WTC11 (cell line): ENCODE measurements around the gene NSDHL. TPM values are rescaled to one million over a fixed set of nuclear protein-coding genes. Genes with fewer than 3 reads are reported as not detected.

Experiments used
- ATAC-seq: fragments of 200-7000 bp; cut with Tn5 transposase; 2 replicates; pipeline ENCODE4 v1.10.0; 2021; ENCODE audit warnings: mild to moderate bottlenecking, moderate library complexity
- CTCF ChIA-PET: fragments of 300-600 bp; sonication (Branson Sonifier 250); formaldehyde crosslinking; loops from one replicate; lab custom pipeline; 2021; ENCODE audit warnings: antibody characterized with exemption; lab: Charles Lee
- POLR2A ChIA-PET: fragments of 350-600 bp; sonication (Branson Sonifier 250); formaldehyde crosslinking; loops from one replicate; lab custom pipeline; 2021; ENCODE audit warnings: antibody characterized with exemption; lab: Charles Lee
- DNase-seq: peaks from one replicate; pipeline ENCODE4 v3.0.0; 2021; ENCODE audit warnings: low spot score
- H3K27ac Mint-ChIP-seq: 2 replicates; pipeline ENCODE4 v1.8.0; 2021; ENCODE audit warnings: mixed read lengths
- H3K27me3 Mint-ChIP-seq: 2 replicates; pipeline ENCODE4 v1.8.0; 2021; ENCODE audit warnings: low read depth, mild to moderate bottlenecking, moderate library complexity, mixed read lengths
- H3K36me3 Mint-ChIP-seq: 2 replicates; pipeline ENCODE4 v1.8.0; 2021; ENCODE audit warnings: mixed read lengths
- H3K4me1 Mint-ChIP-seq: 2 replicates; pipeline ENCODE4 v1.8.0; 2022; ENCODE audit warnings: mixed read lengths
- H3K4me3 Mint-ChIP-seq: 2 replicates; pipeline ENCODE4 v1.8.0; 2021; ENCODE audit warnings: mild to moderate bottlenecking, moderate library complexity, mixed read lengths
- H3K9me3 Mint-ChIP-seq: 2 replicates; pipeline ENCODE4 v1.8.0; 2021; ENCODE audit warnings: mixed read lengths
- AFF4 ChIP-seq: sonication (generic); formaldehyde crosslinking; IDR thresholded peaks from 2 replicates; pipeline ENCODE4 v1.8.1; 2023; ENCODE audit warnings: mild to moderate bottlenecking, missing genetic modification reagents, borderline replicate concordance
- ATF2 ChIP-seq: sonication (generic); formaldehyde crosslinking; IDR thresholded peaks from 2 replicates; pipeline ENCODE4 v1.8.1; 2022; ENCODE audit warnings: low read depth, missing genetic modification reagents, borderline replicate concordance
- E2F1 ChIP-seq: sonication (generic); formaldehyde crosslinking; IDR thresholded peaks from 2 replicates; pipeline ENCODE4 v1.8.0; 2022; ENCODE audit warnings: mild to moderate bottlenecking, missing genetic modification reagents
- E2F5 ChIP-seq: sonication (generic); formaldehyde crosslinking; IDR thresholded peaks from 2 replicates; pipeline ENCODE4 v1.8.1; 2022; ENCODE audit warnings: mild to moderate bottlenecking, moderate library complexity, missing genetic modification reagents
- ELF4 ChIP-seq: sonication (generic); formaldehyde crosslinking; IDR thresholded peaks from 2 replicates; pipeline ENCODE4 v1.8.1; 2022; ENCODE audit warnings: low read depth, mild to moderate bottlenecking, moderate library complexity, missing genetic modification reagents
- ETV6 ChIP-seq: sonication (generic); formaldehyde crosslinking; IDR thresholded peaks from 2 replicates; pipeline ENCODE4 v1.8.1; 2022; ENCODE audit warnings: mild to moderate bottlenecking, missing genetic modification reagents
- HMGA2 ChIP-seq: fragments of 250-450 bp; sonication (Bioruptor Pico); IDR thresholded peaks from 2 replicates; pipeline ENCODE4 v1.4.0; 2021; ENCODE audit warnings: mild to moderate bottlenecking, moderate library complexity
- IRF2 ChIP-seq: sonication (generic); formaldehyde crosslinking; IDR thresholded peaks from 2 replicates; pipeline ENCODE4 v1.8.0; 2022; ENCODE audit warnings: low read depth, missing genetic modification reagents, borderline replicate concordance
- KAT7 ChIP-seq: sonication (generic); formaldehyde crosslinking; IDR thresholded peaks from 2 replicates; pipeline ENCODE4 v1.8.1; 2023; ENCODE audit warnings: missing genetic modification reagents, mild to moderate bottlenecking, borderline replicate concordance
- MXD4 ChIP-seq: fragments of 250-450 bp; sonication (Bioruptor Pico); IDR thresholded peaks from 2 replicates; pipeline ENCODE4 v1.8.0; 2021; ENCODE audit warnings: mild to moderate bottlenecking, moderate library complexity, borderline replicate concordance
- NFATC4 ChIP-seq: fragments of 250-450 bp; sonication (Bioruptor Pico); IDR thresholded peaks from 2 replicates; pipeline ENCODE4 v1.9.0; 2021; ENCODE audit warnings: mild to moderate bottlenecking
- PREB ChIP-seq: sonication (generic); formaldehyde crosslinking; IDR thresholded peaks from 2 replicates; pipeline ENCODE4 v1.8.1; 2022; ENCODE audit warnings: mild to moderate bottlenecking, missing genetic modification reagents, moderate library complexity, borderline replicate concordance
- RORB ChIP-seq: fragments of 250-450 bp; sonication (Bioruptor Pico); IDR thresholded peaks from 2 replicates; pipeline ENCODE4 v1.9.0; 2021; ENCODE audit warnings: mild to moderate bottlenecking
- SMAD3 ChIP-seq: sonication (generic); formaldehyde crosslinking; IDR thresholded peaks from 2 replicates; pipeline ENCODE4 v1.8.0; 2022; ENCODE audit warnings: missing genetic modification reagents, mild to moderate bottlenecking, borderline replicate concordance
- TCF7 ChIP-seq: sonication (generic); formaldehyde crosslinking; IDR thresholded peaks from 2 replicates; pipeline ENCODE4 v1.8.0; 2022; ENCODE audit warnings: mild to moderate bottlenecking, low read depth, missing genetic modification reagents, moderate library complexity
- TEAD4 ChIP-seq: sonication (generic); formaldehyde crosslinking; IDR thresholded peaks from 2 replicates; pipeline ENCODE4 v1.8.0; 2022; ENCODE audit warnings: mild to moderate bottlenecking, missing genetic modification reagents
- ZNF219 ChIP-seq: sonication (generic); formaldehyde crosslinking; IDR thresholded peaks from 2 replicates; pipeline ENCODE4 v1.8.0; 2023; ENCODE audit warnings: missing genetic modification reagents, mild to moderate bottlenecking, borderline replicate concordance
- ZNF232 ChIP-seq: sonication (generic); formaldehyde crosslinking; IDR thresholded peaks from 2 replicates; pipeline ENCODE4 v1.8.0; 2022; ENCODE audit warnings: mild to moderate bottlenecking, missing genetic modification reagents
- ZNF425 ChIP-seq: fragments of 250-450 bp; sonication (Bioruptor Pico); conservative IDR thresholded peaks from 2 replicates; pipeline ENCODE4 v1.9.0; 2021; ENCODE audit warnings: mild to moderate bottlenecking
- total RNA-seq: library from RNA; stranded (reverse); gene quantifications from 3 replicates; pipeline ENCODE4 v1.2.3, GENCODE V29; 2021
- TF ChIP-seq, protein P1 (sequence below): sonication (generic); formaldehyde crosslinking; IDR thresholded peaks from 2 replicates; pipeline ENCODE4 v1.8.0; 2022; ENCODE audit warnings: mild to moderate bottlenecking, missing genetic modification reagents
- TF ChIP-seq, protein P2 (sequence below): sonication (generic); formaldehyde crosslinking; conservative IDR thresholded peaks from 2 replicates; pipeline ENCODE4 v1.8.1; 2022; ENCODE audit warnings: mild to moderate bottlenecking, missing genetic modification reagents
- TF ChIP-seq, protein P3 (sequence below): sonication (generic); formaldehyde crosslinking; IDR thresholded peaks from 2 replicates; pipeline ENCODE4 v1.8.1; 2023; ENCODE audit warnings: mild to moderate bottlenecking, missing genetic modification reagents, moderate library complexity

The NSDHL gene
- total RNA-seq, 1 experiment from 2014 or later = 22.5 TPM

- CTCF ChIA-PET = no interaction called here
- TF ChIP-seq E2F1 (CRISPR knock-in tag) = no peak
- TF ChIP-seq ZNF425 (CRISPR knock-in tag) = no peak
- no peak for TF ChIP-seq ZNF219 (CRISPR knock-in tag)
- no peak for TF ChIP-seq HMGA2 (CRISPR knock-in tag)
- no peak for TF ChIP-seq ETV6
- no peak for TF ChIP-seq ELF4
- TF ChIP-seq RORB = no peak
- DNase-seq = no peak
- POLR2A ChIA-PET = no interaction called here
- ATAC-seq = no peak
- H3K4me1 Mint-ChIP-seq = no peaks in the 10 kb centered on the region
- H3K27me3 Mint-ChIP-seq = peaks cover 3% of the 10 kb centered on the region
- no peak overlapping the region for H3K4me3 Mint-ChIP-seq
- H3K9me3 Mint-ChIP-seq = no peaks in the 10 kb centered on the region
- H3K36me3 Mint-ChIP-seq = no peaks in the 10 kb centered on the region
- H3K27ac Mint-ChIP-seq = no peak overlapping the region
Measured at GRCh38 chrX:152824841-152825374, 6.0 kb upstream of the NSDHL start.

GRCh38 chrX:152831391-152831790, 528 bp downstream of the NSDHL start:
- DNase-seq = no peak
- no peak for ATAC-seq
- CTCF ChIA-PET = interaction anchor here (1.0 to 4.8 kb wide), 6 partner anchors 10 to 191 kb away, joined by 3 to 34 read pairs (median 4); no protein-coding TSS in a partner anchor
- TF ChIP-seq IRF2 (CRISPR knock-in tag) (no peak), ZNF232 (CRISPR knock-in tag) (no peak), PREB (no peak), RORB (no peak), SMAD3 (no peak), KAT7 (CRISPR knock-in tag) (no peak), AFF4 (CRISPR knock-in tag) (no peak), E2F5 (CRISPR knock-in tag) (no peak), TEAD4 (CRISPR knock-in tag) (no peak), TCF7 (no peak), ATF2 (no peak), NFATC4 (no peak), MXD4 (CRISPR knock-in tag) (no peak)
- TF ChIP-seq, protein P1, sequence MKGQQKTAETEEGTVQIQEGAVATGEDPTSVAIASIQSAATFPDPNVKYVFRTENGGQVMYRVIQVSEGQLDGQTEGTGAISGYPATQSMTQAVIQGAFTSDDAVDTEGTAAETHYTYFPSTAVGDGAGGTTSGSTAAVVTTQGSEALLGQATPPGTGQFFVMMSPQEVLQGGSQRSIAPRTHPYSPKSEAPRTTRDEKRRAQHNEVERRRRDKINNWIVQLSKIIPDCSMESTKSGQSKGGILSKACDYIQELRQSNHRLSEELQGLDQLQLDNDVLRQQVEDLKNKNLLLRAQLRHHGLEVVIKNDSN (CRISPR knock-in tag) = no peak
- TF ChIP-seq, protein P2, sequence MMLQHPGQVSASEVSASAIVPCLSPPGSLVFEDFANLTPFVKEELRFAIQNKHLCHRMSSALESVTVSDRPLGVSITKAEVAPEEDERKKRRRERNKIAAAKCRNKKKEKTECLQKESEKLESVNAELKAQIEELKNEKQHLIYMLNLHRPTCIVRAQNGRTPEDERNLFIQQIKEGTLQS = no peak
- TF ChIP-seq, protein P3, sequence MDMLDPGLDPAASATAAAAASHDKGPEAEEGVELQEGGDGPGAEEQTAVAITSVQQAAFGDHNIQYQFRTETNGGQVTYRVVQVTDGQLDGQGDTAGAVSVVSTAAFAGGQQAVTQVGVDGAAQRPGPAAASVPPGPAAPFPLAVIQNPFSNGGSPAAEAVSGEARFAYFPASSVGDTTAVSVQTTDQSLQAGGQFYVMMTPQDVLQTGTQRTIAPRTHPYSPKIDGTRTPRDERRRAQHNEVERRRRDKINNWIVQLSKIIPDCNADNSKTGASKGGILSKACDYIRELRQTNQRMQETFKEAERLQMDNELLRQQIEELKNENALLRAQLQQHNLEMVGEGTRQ (CRISPR knock-in tag) = no peak

More at GRCh38 chrX:152831391-152831790, 528 bp downstream of the NSDHL start:
- Mint-ChIP-seq H3K9me3 (no peaks in the 10 kb centered on the region), H3K27me3 (no peaks in the 10 kb centered on the region; the same call in 1 of the 2 replicates), H3K4me3 (peak overlapping the region; percentile 93), H3K36me3 (peaks cover 20% of the 10 kb centered on the region), H3K27ac (peak overlapping the region; percentile 68; the same call in 1 of the 2 replicates), H3K4me1 (peaks cover 18% of the 10 kb centered on the region)
- POLR2A ChIA-PET = no interaction called here
